Hair follicular keratinocyte (primary cell): ENCODE results near the gene PLA2G12B. TPM values are rescaled to one million over a fixed set of nuclear protein-coding genes. Genes with fewer than 3 reads are reported as not detected.

Source experiments
- total RNA-seq: library from RNA; depleted of rRNA; stranded (reverse); fragments of >200 nt; gene quantifications from 2 replicates; pipeline ENCODE4 v1.2.3, GENCODE V29; 2015

Gene PLA2G12B, protein sequence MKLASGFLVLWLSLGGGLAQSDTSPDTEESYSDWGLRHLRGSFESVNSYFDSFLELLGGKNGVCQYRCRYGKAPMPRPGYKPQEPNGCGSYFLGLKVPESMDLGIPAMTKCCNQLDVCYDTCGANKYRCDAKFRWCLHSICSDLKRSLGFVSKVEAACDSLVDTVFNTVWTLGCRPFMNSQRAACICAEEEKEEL
- total RNA-seq = not detected in 2 replicates

DNA sequence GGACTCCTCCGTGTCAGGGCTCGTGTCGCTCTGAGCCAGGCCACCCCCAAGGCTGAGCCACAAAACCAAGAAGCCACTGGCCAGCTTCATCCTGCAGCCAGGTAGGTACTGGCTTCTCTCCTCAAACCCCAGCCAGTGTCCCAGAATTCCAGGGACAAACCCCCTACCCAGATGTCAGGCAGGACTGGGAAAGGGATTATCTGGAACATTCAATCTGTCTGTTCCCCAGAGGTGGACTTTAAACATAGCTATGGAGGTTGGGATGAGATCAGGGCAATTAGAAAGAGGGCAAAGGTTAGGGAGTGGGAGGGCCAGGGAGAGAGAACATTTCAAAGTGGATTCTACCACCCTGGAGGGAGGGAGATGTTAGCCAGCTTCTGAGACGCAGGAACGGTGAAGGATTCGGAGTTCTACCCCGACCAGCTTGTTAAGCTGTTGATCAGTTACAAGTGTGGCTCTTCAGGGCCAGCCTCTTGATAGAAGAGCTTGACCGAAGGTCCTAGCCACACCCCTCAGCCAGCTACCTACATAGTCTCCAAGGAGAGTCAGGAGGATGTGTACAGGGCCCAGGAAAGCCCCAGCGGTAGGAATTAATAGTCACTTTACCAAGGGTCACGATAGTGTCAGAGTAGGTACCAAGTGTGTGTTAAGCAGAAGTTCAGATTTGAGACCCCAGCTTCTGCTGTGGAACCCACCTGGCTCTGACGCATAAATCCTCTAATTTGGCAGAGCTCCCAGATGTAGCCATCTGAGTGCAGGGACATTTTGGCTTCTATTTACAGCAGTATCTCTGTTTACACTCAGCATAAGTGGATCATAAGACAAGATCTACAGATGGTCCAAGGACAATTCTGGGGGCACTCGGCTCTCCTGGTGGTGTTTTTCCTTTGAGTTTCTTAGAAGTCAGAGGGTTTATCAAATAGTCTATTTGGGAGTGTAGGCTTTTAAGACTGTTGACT lies at the start of gene PLA2G12B:
Gene PLA2G12B (minus strand): TSS at position 211 of the 959 bp plus-strand sequence. CDS start 121 bp downstream, at position 90.

DNA sequence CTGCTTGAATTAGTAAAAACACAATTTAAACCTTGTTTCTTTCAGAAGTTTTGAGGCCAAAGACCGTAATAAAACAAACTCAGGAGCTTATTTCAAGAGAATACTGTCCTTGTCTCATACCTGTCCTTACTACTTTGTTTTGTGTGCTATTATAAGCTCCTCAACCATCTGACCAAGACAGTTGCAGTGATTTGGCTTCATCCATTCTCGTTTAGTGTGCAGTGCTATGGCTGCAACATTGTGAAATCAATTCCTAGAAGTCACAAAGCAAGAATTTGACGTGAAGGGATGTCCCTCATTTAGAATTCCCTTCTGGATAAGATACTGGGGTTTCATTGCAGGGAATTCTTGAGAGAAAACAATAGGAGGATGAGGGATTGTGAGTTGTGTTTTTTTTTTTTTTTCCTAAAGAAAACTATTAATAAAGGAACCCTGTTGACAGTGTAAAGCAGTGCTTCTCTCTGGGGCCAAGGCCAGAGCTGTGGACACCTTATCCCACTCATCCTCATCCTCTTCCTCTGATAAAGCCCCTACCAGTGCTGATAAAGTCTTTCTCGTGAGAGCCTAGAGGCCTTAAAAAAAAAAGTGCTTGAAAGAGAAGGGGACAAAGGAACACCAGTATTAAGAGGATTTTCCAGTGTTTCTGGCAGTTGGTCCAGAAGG lies 61.3 kb downstream of the PLA2G12B start, which contains the start of gene OIT3:
Gene OIT3 (plus strand): TSS at position 604 of the 663 bp plus-strand sequence. CDS start 60 bp downstream, outside the sequence.

Other genes with a start within 250 kb of the PLA2G12B start
- gene OIT3, start 61.1 kb downstream of the PLA2G12B start, total RNA-seq = not detected in 2 replicates
- gene P4HA1, start 142.1 kb upstream of the PLA2G12B start, total RNA-seq = 37.3 and 54.7 TPM in 2 replicates
- gene NUDT13, start 155.6 kb upstream of the PLA2G12B start, total RNA-seq = 0.91 and 2.5 TPM in 2 replicates
- 27.9 and 32.3 TPM in 2 replicates for gene ECD, start 213.2 kb upstream of the PLA2G12B start, total RNA-seq
- gene FAM149B1, start 213.3 kb upstream of the PLA2G12B start, total RNA-seq = 5.1 and 13.4 TPM in 2 replicates